Activated T-cell treated with anti-CD3 and anti-CD28 coated beads, Interleukin-2, amount 50 U/mL, for 24 hours (primary cell): ENCODE data around the gene SLC47A1.

ENCODE experiments used
- DNase-seq: peaks from one replicate; pipeline ENCODE4 v3.0.0-alpha.2; 2020
- H3K27ac Mint-ChIP-seq: 2 replicates; pipeline ENCODE4 v1.8.0; 2020; ENCODE audit warnings: mild to moderate bottlenecking, mixed read lengths
- H3K27me3 Mint-ChIP-seq: 2 replicates; pipeline ENCODE4 v1.8.0; 2020; ENCODE audit warnings: mixed read lengths
- H3K36me3 Mint-ChIP-seq: 2 replicates; pipeline ENCODE4 v1.8.0; 2020; ENCODE audit warnings: low read depth, mixed read lengths
- H3K4me1 Mint-ChIP-seq: 2 replicates; pipeline ENCODE4 v1.8.0; 2020; ENCODE audit warnings: low read depth, mixed read lengths
- H3K4me3 Mint-ChIP-seq: 2 replicates; pipeline ENCODE4 v1.8.0; 2020; ENCODE audit warnings: mild to moderate bottlenecking, moderate library complexity, mixed read lengths
- H3K9me3 Mint-ChIP-seq: 2 replicates; pipeline ENCODE4 v1.8.0; 2020; ENCODE audit warnings: mixed read lengths

The SLC47A1 gene

GRCh38 chr17:19590451-19590850 is 56.8 kb downstream of the SLC47A1 start:
- no peaks in the 10 kb centered on the region for H3K9me3 Mint-ChIP-seq
- no peak overlapping the region for H3K27ac Mint-ChIP-seq
- no peaks in the 10 kb centered on the region for H3K36me3 Mint-ChIP-seq
- no peak overlapping the region for H3K4me3 Mint-ChIP-seq
- peaks cover 8% of the 10 kb centered on the region for H3K27me3 Mint-ChIP-seq
- no peak for DNase-seq
- H3K4me1 Mint-ChIP-seq: no peaks in the 10 kb centered on the region

DNA sequence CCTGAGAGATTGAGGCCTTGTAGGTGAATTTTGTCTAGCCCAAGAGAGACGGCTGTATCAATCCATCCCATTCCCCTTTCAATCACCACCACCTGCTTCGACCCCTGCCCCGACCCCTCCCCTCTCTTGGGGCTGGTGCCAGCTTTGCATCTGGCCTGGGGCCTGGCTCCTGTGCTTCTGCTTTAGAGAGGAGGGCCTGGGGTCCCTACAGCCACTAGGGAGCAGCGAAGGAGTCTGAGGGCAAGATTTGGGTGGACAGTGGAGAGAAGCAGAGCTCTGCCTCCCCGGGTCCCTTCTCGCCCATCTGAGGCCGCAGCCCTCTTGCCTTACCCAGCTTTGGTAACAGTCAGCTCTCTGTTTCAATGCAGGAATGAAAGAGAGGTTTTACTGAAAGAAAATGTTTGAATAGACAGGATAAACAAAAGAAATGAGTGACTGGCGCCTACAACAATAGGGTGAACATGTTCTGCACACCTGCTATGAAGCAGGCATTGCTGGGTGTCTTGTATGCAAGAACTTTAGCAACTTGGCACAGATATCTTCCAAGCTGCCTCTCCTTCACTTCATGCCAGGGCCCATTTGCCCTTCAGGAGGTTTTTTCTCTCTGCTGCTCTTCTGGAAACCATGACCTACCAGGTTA is 57.4 kb downstream of the SLC47A1 start:
- Mint-ChIP-seq H3K4me1 (no peaks in the 10 kb centered on the region), H3K27me3 (peaks cover 6% of the 10 kb centered on the region), H3K4me3 (no peak overlapping the region), H3K36me3 (no peaks in the 10 kb centered on the region), H3K9me3 (no peaks in the 10 kb centered on the region), H3K27ac (no peak overlapping the region)
- no peak for DNase-seq

DNA sequence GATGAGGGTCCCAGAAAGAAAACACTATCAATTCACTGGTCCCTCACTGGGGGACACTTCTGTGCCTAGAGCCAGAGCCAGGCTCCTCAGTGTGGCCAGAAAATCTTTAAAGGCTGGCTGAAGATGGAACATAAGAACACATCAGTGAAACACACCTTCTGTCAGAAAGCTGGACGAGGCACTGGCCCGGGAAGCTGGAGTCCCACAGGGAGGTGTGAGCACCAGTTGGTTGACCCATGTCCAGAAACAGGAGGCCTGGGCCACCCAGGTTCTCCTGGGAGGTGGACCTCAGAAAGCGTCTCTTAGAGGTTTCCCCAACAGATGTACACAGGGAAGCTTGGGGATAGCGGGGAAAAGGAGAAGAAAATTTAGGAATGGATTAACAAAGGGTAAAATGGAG is 58.7 kb downstream of the SLC47A1 start:
- no peaks in the 10 kb centered on the region for H3K9me3 Mint-ChIP-seq
- H3K27ac Mint-ChIP-seq: no peak overlapping the region
- H3K27me3 Mint-ChIP-seq: peaks cover 8% of the 10 kb centered on the region
- no peak for DNase-seq
- no peaks in the 10 kb centered on the region for H3K4me1 Mint-ChIP-seq
- H3K36me3 Mint-ChIP-seq: no peaks in the 10 kb centered on the region
- no peak overlapping the region for H3K4me3 Mint-ChIP-seq

GRCh38 chr17:19596869-19597268 is 63.2 kb downstream of the SLC47A1 start:
- Mint-ChIP-seq H3K36me3 (no peaks in the 10 kb centered on the region), H3K4me1 (no peaks in the 10 kb centered on the region), H3K4me3 (no peak overlapping the region), H3K27me3 (peaks cover 4% of the 10 kb centered on the region), H3K9me3 (no peaks in the 10 kb centered on the region), H3K27ac (no peak overlapping the region)
- no peak for DNase-seq

DNA sequence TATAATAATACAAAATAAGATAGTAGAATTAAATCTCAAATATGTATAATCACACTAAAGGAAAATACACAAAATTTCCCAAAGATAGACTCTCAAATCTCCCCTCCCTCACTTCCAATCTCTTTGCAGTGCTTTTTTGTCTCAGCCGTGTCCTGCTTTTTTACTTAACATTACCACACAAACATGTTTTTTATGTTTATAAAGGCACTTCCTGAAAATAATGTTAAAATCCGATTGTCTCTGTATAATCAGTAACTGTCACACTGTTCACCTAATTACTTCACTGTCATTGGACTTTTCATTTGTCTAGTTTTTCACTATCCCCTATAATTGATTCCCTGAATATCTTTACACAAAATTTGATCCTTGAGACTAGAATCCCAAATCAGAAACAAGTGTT is 76.7 kb downstream of the SLC47A1 start:
- Mint-ChIP-seq H3K9me3 (no peaks in the 10 kb centered on the region), H3K27me3 (no peaks in the 10 kb centered on the region), H3K36me3 (no peaks in the 10 kb centered on the region), H3K4me1 (peaks cover 4% of the 10 kb centered on the region), H3K4me3 (no peak overlapping the region), H3K27ac (no peak overlapping the region)
- no peak for DNase-seq

GRCh38 chr17:19610879-19611278 is 77.2 kb downstream of the SLC47A1 start:
- Mint-ChIP-seq H3K36me3 (no peaks in the 10 kb centered on the region), H3K27ac (no peak overlapping the region), H3K9me3 (no peaks in the 10 kb centered on the region), H3K27me3 (no peaks in the 10 kb centered on the region), H3K4me3 (no peak overlapping the region), H3K4me1 (peaks cover 4% of the 10 kb centered on the region)
- DNase-seq: no peak

- peaks cover 16% of the 10 kb centered on the region for H3K9me3 Mint-ChIP-seq
- H3K4me1 Mint-ChIP-seq: peaks cover 4% of the 10 kb centered on the region
- no peak overlapping the region for H3K4me3 Mint-ChIP-seq
- no peak for DNase-seq
- H3K36me3 Mint-ChIP-seq: peaks cover 1% of the 10 kb centered on the region
- no peak overlapping the region for H3K27ac Mint-ChIP-seq
- H3K27me3 Mint-ChIP-seq: no peaks in the 10 kb centered on the region
Observed at GRCh38 chr17:19613979-19614378, 80.3 kb downstream of the SLC47A1 start.

DNA sequence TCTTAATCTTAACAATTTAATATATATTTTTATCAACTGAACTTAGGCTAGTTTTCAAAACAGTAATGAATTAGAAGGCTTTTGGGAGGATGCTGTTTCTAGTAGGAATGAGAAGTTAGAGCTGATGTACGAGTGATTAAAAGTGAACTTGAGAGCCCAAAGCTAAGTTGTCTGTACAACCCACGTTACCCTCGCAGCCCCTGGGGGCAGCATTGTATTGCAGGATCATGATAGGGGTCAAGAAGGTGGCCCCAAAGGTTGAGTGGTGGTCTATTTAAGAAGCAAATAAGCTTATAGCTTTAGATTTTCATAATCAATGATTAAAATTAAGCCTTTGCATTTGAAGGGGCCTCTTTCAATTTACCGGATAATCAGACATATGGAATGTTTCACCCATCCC is 81.2 kb downstream of the SLC47A1 start:
- no peak overlapping the region for H3K27ac Mint-ChIP-seq
- peaks cover 4% of the 10 kb centered on the region for H3K4me1 Mint-ChIP-seq
- H3K9me3 Mint-ChIP-seq: peaks cover 25% of the 10 kb centered on the region
- H3K36me3 Mint-ChIP-seq: peaks cover 5% of the 10 kb centered on the region
- no peak for DNase-seq
- no peaks in the 10 kb centered on the region for H3K27me3 Mint-ChIP-seq
- no peak overlapping the region for H3K4me3 Mint-ChIP-seq

DNA sequence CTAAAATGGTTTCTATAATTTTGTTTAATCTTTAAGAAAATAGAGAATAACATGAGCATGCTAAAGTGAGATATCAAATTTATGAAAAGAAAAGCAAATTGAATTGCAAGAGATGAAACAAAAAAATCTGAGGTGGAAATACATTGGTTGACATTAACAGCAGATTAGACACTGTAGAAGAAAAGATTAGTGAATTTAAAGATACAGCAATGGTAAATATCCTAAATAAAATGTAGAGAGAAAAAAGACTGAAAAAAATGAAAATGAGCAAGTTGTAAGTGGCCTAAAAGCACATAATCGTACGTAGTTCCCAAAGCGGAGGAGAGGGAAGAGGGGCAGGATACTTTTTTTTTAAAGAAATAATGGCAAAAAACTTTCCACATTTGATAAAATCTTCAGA is 84.4 kb downstream of the SLC47A1 start:
- no peak overlapping the region for H3K4me3 Mint-ChIP-seq
- peaks cover 5% of the 10 kb centered on the region for H3K36me3 Mint-ChIP-seq
- DNase-seq: no peak
- no peak overlapping the region for H3K27ac Mint-ChIP-seq
- peaks cover 38% of the 10 kb centered on the region for H3K9me3 Mint-ChIP-seq
- peaks cover 4% of the 10 kb centered on the region for H3K4me1 Mint-ChIP-seq
- H3K27me3 Mint-ChIP-seq: no peaks in the 10 kb centered on the region

- Mint-ChIP-seq H3K4me3 (no peak overlapping the region), H3K27ac (no peak overlapping the region), H3K4me1 (no peaks in the 10 kb centered on the region), H3K27me3 (no peaks in the 10 kb centered on the region), H3K9me3 (peaks cover 38% of the 10 kb centered on the region), H3K36me3 (peaks cover 5% of the 10 kb centered on the region)
- no peak for DNase-seq
Observed at GRCh38 chr17:19619705-19620325, 86.2 kb downstream of the SLC47A1 start.

DNA sequence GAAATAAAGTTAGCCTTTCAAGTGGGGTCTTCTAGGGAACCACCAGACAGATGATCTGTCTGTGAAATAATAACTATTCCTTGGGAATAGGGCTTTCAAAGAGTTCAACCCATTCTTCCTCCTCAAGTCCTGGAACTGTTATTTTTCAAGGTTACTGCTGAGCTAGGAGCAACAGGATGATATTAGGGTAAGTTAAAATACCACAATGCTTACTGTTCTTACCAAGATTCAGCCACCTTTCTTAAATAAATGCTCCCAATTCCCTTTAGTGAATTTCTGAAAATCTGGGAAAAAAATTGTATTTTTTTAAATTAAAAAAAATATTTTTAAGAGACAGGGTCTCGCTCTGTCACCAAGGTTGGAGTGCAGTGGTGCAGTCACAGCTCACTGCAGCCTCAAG is 88.0 kb downstream of the SLC47A1 start:
- Mint-ChIP-seq H3K9me3 (peaks cover 38% of the 10 kb centered on the region), H3K4me3 (no peak overlapping the region), H3K27me3 (peaks cover 7% of the 10 kb centered on the region), H3K36me3 (peaks cover 5% of the 10 kb centered on the region), H3K27ac (no peak overlapping the region), H3K4me1 (no peaks in the 10 kb centered on the region)
- DNase-seq: no peak

DNA sequence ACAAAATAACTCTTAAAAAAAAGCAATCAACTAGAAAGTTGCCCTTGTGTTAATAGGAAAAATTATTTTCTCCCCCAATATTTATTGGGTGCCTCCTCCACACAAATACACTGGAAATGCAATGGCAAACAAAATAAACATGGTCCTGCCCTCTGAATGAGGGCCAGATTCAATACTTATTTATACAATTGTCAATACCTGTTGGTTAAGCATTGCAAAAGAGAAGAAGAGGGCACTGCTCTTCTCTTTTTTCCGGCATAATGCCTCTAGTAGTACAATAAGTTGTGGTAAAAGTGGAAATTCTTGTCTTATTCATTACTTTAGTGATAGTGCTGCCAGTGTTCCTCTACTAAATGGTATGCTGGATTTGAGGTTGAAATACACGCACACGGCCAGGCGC is 92.4 kb downstream of the SLC47A1 start:
- no peak for DNase-seq
- no peaks in the 10 kb centered on the region for H3K4me1 Mint-ChIP-seq
- H3K27me3 Mint-ChIP-seq: peaks cover 13% of the 10 kb centered on the region
- H3K36me3 Mint-ChIP-seq: no peaks in the 10 kb centered on the region
- peaks cover 7% of the 10 kb centered on the region for H3K9me3 Mint-ChIP-seq
- H3K4me3 Mint-ChIP-seq: no peak overlapping the region
- H3K27ac Mint-ChIP-seq: no peak overlapping the region
